Measurements from ENCODE around the gene SGCB. TPM values are rescaled to one million over a fixed set of nuclear protein-coding genes. Genes with fewer than 3 reads are reported as not detected.

Gene SGCB
- total RNA-seq, 1 experiment from 2014 or later = 32.8 TPM

GRCh38 chr4:52051213-52051614, 13.1 kb upstream of the SGCB start, which contains the start of gene SPATA18:
Gene SPATA18, plus strand, starts transcription at chr4:52051304. Its CDS starts 401 bp downstream, at chr4:52051705.
- peak within 1 kb of the TSS; percentile 37 for H3K4me3 ChIP-seq
- no peak within 1 kb of the TSS for H3K27ac ChIP-seq
- no peaks in the 10 kb centered on the region for H3K36me3 ChIP-seq
- H3K9me3 ChIP-seq (replicated peaks) = 0 out of 2 replicates have a peak, but pooled peaks cover 6% of the 10 kb centered on the region
- peaks cover 52% of the 10 kb centered on the region for H3K27me3 ChIP-seq (replicated peaks)
- DNase-seq (ENCODE audit: low read depth in 1 of 2, low spot score in 2 of 2) = no peak
- peaks cover 12% of the 10 kb centered on the region for H3K4me1 ChIP-seq (replicated peaks)

GRCh38 chr4:52049266-52049665, 11.2 kb upstream of the SGCB start:
- Histone ChIP-seq H3K27ac (no peak overlapping the region), H3K4me1 (replicated peaks) (peaks cover 12% of the 10 kb centered on the region), H3K9me3 (replicated peaks) (0 out of 2 replicates have a peak, but pooled peaks cover 6% of the 10 kb centered on the region), H3K27me3 (replicated peaks) (peaks cover 49% of the 10 kb centered on the region), H3K4me3 (no peak overlapping the region), H3K36me3 (no peaks in the 10 kb centered on the region)
- no peak for DNase-seq (ENCODE audit: low read depth in 1 of 2, low spot score in 2 of 2)

GRCh38 chr4:52045028-52045427, 6.9 kb upstream of the SGCB start:
- DNase-seq (ENCODE audit: low read depth in 1 of 2, low spot score in 2 of 2) = no peak
- Histone ChIP-seq H3K4me3 (no peak overlapping the region), H3K36me3 (no peaks in the 10 kb centered on the region), H3K4me1 (replicated peaks) (no peaks in the 10 kb centered on the region), H3K27me3 (replicated peaks) (peaks cover 28% of the 10 kb centered on the region), H3K27ac (no peak overlapping the region), H3K9me3 (replicated peaks) (no peaks in the 10 kb centered on the region)

GRCh38 chr4:52037689-52038102, 403 bp downstream of the SGCB start:
- Histone ChIP-seq H3K27ac (no peak overlapping the region), H3K9me3 (replicated peaks) (0 out of 2 replicates have a peak, but pooled peaks cover 5% of the 10 kb centered on the region), H3K4me3 (peak overlapping the region; percentile 65), H3K36me3 (peaks cover 19% of the 10 kb centered on the region), H3K4me1 (replicated peaks) (peaks cover 13% of the 10 kb centered on the region), H3K27me3 (replicated peaks) (peaks cover 8% of the 10 kb centered on the region)
- peak; percentile 47 to 49 for DNase-seq (ENCODE audit: low read depth in 1 of 2, low spot score in 2 of 2)

- peaks cover 13% of the 10 kb centered on the region for H3K4me1 ChIP-seq (replicated peaks)
- peaks cover 24% of the 10 kb centered on the region for H3K36me3 ChIP-seq
- no peak for DNase-seq (ENCODE audit: low read depth in 1 of 2, low spot score in 2 of 2)
- H3K27me3 ChIP-seq (replicated peaks) = peaks cover 6% of the 10 kb centered on the region
- 0 out of 2 replicates have a peak, but pooled peaks cover 5% of the 10 kb centered on the region for H3K9me3 ChIP-seq (replicated peaks)
- H3K27ac ChIP-seq = no peak overlapping the region
- peak overlapping the region; percentile 65 for H3K4me3 ChIP-seq
Measured at GRCh38 chr4:52036886-52037530, 1.1 kb downstream of the SGCB start.

- peaks cover 39% of the 10 kb centered on the region for H3K36me3 ChIP-seq
- DNase-seq (ENCODE audit: low read depth in 1 of 2, low spot score in 2 of 2) = no peak
- H3K27me3 ChIP-seq (replicated peaks) = no peaks in the 10 kb centered on the region; the same call in 1 of the 2 replicates
- no peak overlapping the region for H3K4me3 ChIP-seq
- peaks cover 13% of the 10 kb centered on the region for H3K4me1 ChIP-seq (replicated peaks)
- H3K9me3 ChIP-seq (replicated peaks) = 0 out of 2 replicates have a peak, but pooled peaks cover 5% of the 10 kb centered on the region
- H3K27ac ChIP-seq = no peak overlapping the region
Measured at GRCh38 chr4:52035190-52035589, 2.9 kb downstream of the SGCB start.

GRCh38 chr4:52032005-52032404, 6.1 kb downstream of the SGCB start:
- no peak for DNase-seq (ENCODE audit: low read depth in 1 of 2, low spot score in 2 of 2)
- Histone ChIP-seq H3K36me3 (peaks cover 58% of the 10 kb centered on the region), H3K4me1 (replicated peaks) (peaks cover 11% of the 10 kb centered on the region), H3K4me3 (no peak overlapping the region), H3K9me3 (replicated peaks) (0 out of 2 replicates have a peak, but pooled peaks cover 5% of the 10 kb centered on the region), H3K27ac (no peak overlapping the region), H3K27me3 (replicated peaks) (no peaks in the 10 kb centered on the region)

- H3K4me1 ChIP-seq (replicated peaks) = peaks cover 7% of the 10 kb centered on the region
- peak overlapping the region; percentile 5; the same call in 1 of the 2 replicates for H3K27ac ChIP-seq
- H3K9me3 ChIP-seq (replicated peaks) = no peaks in the 10 kb centered on the region
- DNase-seq (ENCODE audit: low read depth in 1 of 2, low spot score in 2 of 2) = peak; percentile 29 to 49
- H3K27me3 ChIP-seq (replicated peaks) = no peaks in the 10 kb centered on the region
- H3K36me3 ChIP-seq = peaks cover 69% of the 10 kb centered on the region
- H3K4me3 ChIP-seq = no peak overlapping the region
Measured at GRCh38 chr4:52028970-52029369, 9.1 kb downstream of the SGCB start.

GRCh38 chr4:52019936-52020657, 18.0 kb downstream of the SGCB start, which contains the start of gene LRRC66:
Gene LRRC66, minus strand, starts transcription at chr4:52020363. Its CDS starts 2,750 bp downstream, at chr4:52017613.
- Histone ChIP-seq H3K36me3 (peaks cover 19% of the 10 kb centered on the region), H3K27ac (no peak within 1 kb of the TSS), H3K4me3 (no peak within 1 kb of the TSS), H3K9me3 (replicated peaks) (no peaks in the 10 kb centered on the region), H3K27me3 (replicated peaks) (no peaks in the 10 kb centered on the region), H3K4me1 (replicated peaks) (no peaks in the 10 kb centered on the region)
- DNase-seq (ENCODE audit: low read depth in 1 of 2, low spot score in 2 of 2) = no peak

- Histone ChIP-seq H3K36me3 (peaks cover 4% of the 10 kb centered on the region), H3K27me3 (replicated peaks) (no peaks in the 10 kb centered on the region), H3K4me3 (no peak overlapping the region), H3K9me3 (replicated peaks) (no peaks in the 10 kb centered on the region), H3K27ac (no peak overlapping the region), H3K4me1 (replicated peaks) (no peaks in the 10 kb centered on the region)
- DNase-seq (ENCODE audit: low read depth in 1 of 2, low spot score in 2 of 2) = no peak
Measured at GRCh38 chr4:52017814-52018213, 20.3 kb downstream of the SGCB start.

GRCh38 chr4:52016981-52017380, 21.1 kb downstream of the SGCB start:
- H3K36me3 ChIP-seq = no peaks in the 10 kb centered on the region
- H3K9me3 ChIP-seq (replicated peaks) = no peaks in the 10 kb centered on the region
- no peak for DNase-seq (ENCODE audit: low read depth in 1 of 2, low spot score in 2 of 2)
- no peaks in the 10 kb centered on the region for H3K27me3 ChIP-seq (replicated peaks)
- no peak overlapping the region for H3K27ac ChIP-seq
- no peaks in the 10 kb centered on the region for H3K4me1 ChIP-seq (replicated peaks)
- no peak overlapping the region for H3K4me3 ChIP-seq

- Histone ChIP-seq H3K4me3 (no peak overlapping the region), H3K36me3 (no peaks in the 10 kb centered on the region; the same call in 1 of the 2 replicates), H3K9me3 (replicated peaks) (no peaks in the 10 kb centered on the region), H3K27me3 (replicated peaks) (no peaks in the 10 kb centered on the region), H3K4me1 (replicated peaks) (no peaks in the 10 kb centered on the region), H3K27ac (no peak overlapping the region)
- no peak for DNase-seq (ENCODE audit: low read depth in 1 of 2, low spot score in 2 of 2)
Measured at GRCh38 chr4:52015366-52015765, 22.7 kb downstream of the SGCB start.

GRCh38 chr4:52014903-52015302, 23.2 kb downstream of the SGCB start:
- no peaks in the 10 kb centered on the region for H3K27me3 ChIP-seq (replicated peaks)
- no peak overlapping the region for H3K4me3 ChIP-seq
- no peaks in the 10 kb centered on the region; the same call in 1 of the 2 replicates for H3K36me3 ChIP-seq
- DNase-seq (ENCODE audit: low read depth in 1 of 2, low spot score in 2 of 2) = no peak
- H3K9me3 ChIP-seq (replicated peaks) = no peaks in the 10 kb centered on the region
- H3K27ac ChIP-seq = no peak overlapping the region
- H3K4me1 ChIP-seq (replicated peaks) = no peaks in the 10 kb centered on the region

- Histone ChIP-seq H3K9me3 (replicated peaks) (no peaks in the 10 kb centered on the region), H3K4me1 (replicated peaks) (no peaks in the 10 kb centered on the region), H3K27ac (no peak overlapping the region), H3K36me3 (no peaks in the 10 kb centered on the region; the same call in 1 of the 2 replicates), H3K27me3 (replicated peaks) (no peaks in the 10 kb centered on the region), H3K4me3 (no peak overlapping the region)
- DNase-seq (ENCODE audit: low read depth in 1 of 2, low spot score in 2 of 2) = no peak
Measured at GRCh38 chr4:52012651-52013050, 25.4 kb downstream of the SGCB start.

All from SJSA1 (cell line).